ENCODE results near the gene CCDC40. TPM values are rescaled to one million over a fixed set of nuclear protein-coding genes. Genes with fewer than 3 reads are reported as not detected.
"Not testable (repeated sequence)": the region's sequence is repeated elsewhere in the genome, so short reads cannot be mapped to it uniquely, and the experiment has no call there.

Gene CCDC40
- total and polyA plus RNA-seq, 9 of the 15 experiments (the other 6 are each of a cell fraction or from before 2014, with no cell fraction given) = 0.07 to 0.33 TPM; not detected in 7

GRCh38 chr17:79993390-79994227 lies 42.8 kb upstream of the CCDC40 start (continued):
- no peak for TF ChIP-seq E2F6 (IDR thresholded peaks at IDR 0.05; ENCODE audit: borderline replicate concordance in 1 of 2, extremely low read depth in 1 of 2, insufficient read depth in 1 of 2, insufficient read length in 1 of 2, low read depth in 1 of 2, low read length in 1 of 2, poor library complexity in 1 of 2, severe bottlenecking in 1 of 2)
- TF ChIP-seq NR2C2 (CRISPR knock-in tag; IDR thresholded peaks at IDR 0.05) = no peak
- TF ChIP-seq NR2C2 (tag; IDR thresholded peaks at IDR 0.05) = peak; percentile 68; the same call in 1 of the 2 replicates
- no peak for TF ChIP-seq ZNF212 (CRISPR knock-in tag; IDR thresholded peaks at IDR 0.05)
- peak; percentile 36; the same call in 1 of the 2 replicates for TF ChIP-seq JUN (IDR thresholded peaks at IDR 0.05; ENCODE audit: borderline replicate concordance, low read depth, low read length)
- TF ChIP-seq JUN (CRISPR knock-in tag; IDR thresholded peaks at IDR 0.05; ENCODE audit: borderline replicate concordance) = no peak

- DNase-seq (ENCODE audit: extremely low read depth in 1 of 4, low spot score in 3 of 4); H2AFZ ChIP-seq (ENCODE audit: low read depth, low read length); H3K9me3 ChIP-seq (replicated peaks; ENCODE audit: control insufficient read depth, insufficient read depth, low read depth, low read length); ATAC-seq; CTCF ChIA-PET (ENCODE audit: low intra/inter-chr PET ratio); H3K9me1 ChIP-seq (ENCODE audit: control insufficient read depth, insufficient read depth, low read length); H3K79me2 ChIP-seq (ENCODE audit: control insufficient read depth, insufficient read depth, low read length); H4K20me1 ChIP-seq (replicated peaks; ENCODE audit: control insufficient read depth, insufficient read depth, low read length); FAIRE-seq; H3K36me3 ChIP-seq (ENCODE audit: control insufficient read depth, insufficient read depth, low read length); H3K4me3 ChIP-seq; H3K4me2 ChIP-seq (ENCODE audit: insufficient read depth, low read length); H3K9ac ChIP-seq (ENCODE audit: insufficient read depth in 1 of 2, low read depth in 2 of 2, low read length in 2 of 2); BruUV-seq (replicated peaks); H3K27ac ChIP-seq (ENCODE audit: extremely low read depth, low read depth, low read length); in situ Hi-C loops (cut with MboI): not testable (repeated sequence)
- POLR2A ChIA-PET = interaction anchor here (1.1 to 1.2 kb wide), 2 partner anchors 11 to 12 kb away, joined by 3 to 6 read pairs; no protein-coding TSS in a partner anchor
- H3K27me3 ChIP-seq (ENCODE audit: control insufficient read depth in 2 of 2, insufficient read depth in 2 of 2, low read length in 2 of 2) = peaks cover 25 to 50% of the 10 kb centered on the region in 2 experiments
- WGBS (ENCODE audit: insufficient coverage, low coverage, missing lambda C conversion rate) = 13% methylated on average over 4 of the region's 4 CpGs
- H3K4me1 ChIP-seq (replicated peaks in 1 of 2; ENCODE audit: control insufficient read depth in 2 of 2, insufficient read depth in 2 of 2, low read length in 2 of 2) = peaks cover 16 to 31% of the 10 kb centered on the region in 2 experiments
- intact Hi-C loops (cut with micrococcal nuclease) = loop anchor here (5.0 kb wide), 1 partner anchor 182 kb away; no protein-coding TSS in a partner anchor
Measured at GRCh38 chr17:79994228-79994569, 42.2 kb upstream of the CCDC40 start.

All from K562 (cell line).